A673 (cell line): ENCODE data around the gene CDK8.

Experiments used
- EZH2 ChIP-seq: fragments of 200-600 bp; sonication (generic); IDR thresholded peaks from 2 replicates; pipeline ENCODE4 v1.6.1; 2017; ENCODE audit warnings: borderline replicate concordance, low read depth, mild to moderate bottlenecking, mixed read lengths, antibody characterized with exemption, low read length; ENCODE audit not compliant: poor library complexity, severe bottlenecking
- TF ChIP-seq, protein P1 (sequence below): fragments of 300-800, 200-600 bp; sonication (generic); conservative IDR thresholded peaks from 2 replicates; pipeline ENCODE4 v1.5.1; 2017; ENCODE audit warnings: low read depth, mild to moderate bottlenecking, antibody characterized with exemption, low read length, moderate library complexity, mixed read lengths

DNA sequence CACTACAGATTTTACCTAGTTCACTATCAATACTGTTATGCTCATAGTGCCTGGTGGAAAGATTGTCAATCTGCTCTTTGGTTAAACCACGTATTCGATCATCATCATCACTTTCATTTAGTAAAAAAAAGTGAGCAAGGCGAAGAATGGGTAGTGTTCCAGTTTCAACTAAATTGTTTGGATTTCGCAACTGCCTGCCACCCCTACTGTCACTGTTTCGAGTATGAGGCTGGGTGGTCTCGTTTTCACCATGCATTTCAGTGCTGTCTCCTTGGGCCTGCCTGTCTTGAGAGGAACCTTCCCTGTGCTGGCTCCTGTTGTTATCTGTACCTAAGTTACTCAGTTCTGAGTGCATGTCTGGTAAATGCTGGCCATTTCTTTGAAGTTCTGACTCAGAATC, 39.9 kb upstream of the CDK8 start:
- TF ChIP-seq, protein P1, sequence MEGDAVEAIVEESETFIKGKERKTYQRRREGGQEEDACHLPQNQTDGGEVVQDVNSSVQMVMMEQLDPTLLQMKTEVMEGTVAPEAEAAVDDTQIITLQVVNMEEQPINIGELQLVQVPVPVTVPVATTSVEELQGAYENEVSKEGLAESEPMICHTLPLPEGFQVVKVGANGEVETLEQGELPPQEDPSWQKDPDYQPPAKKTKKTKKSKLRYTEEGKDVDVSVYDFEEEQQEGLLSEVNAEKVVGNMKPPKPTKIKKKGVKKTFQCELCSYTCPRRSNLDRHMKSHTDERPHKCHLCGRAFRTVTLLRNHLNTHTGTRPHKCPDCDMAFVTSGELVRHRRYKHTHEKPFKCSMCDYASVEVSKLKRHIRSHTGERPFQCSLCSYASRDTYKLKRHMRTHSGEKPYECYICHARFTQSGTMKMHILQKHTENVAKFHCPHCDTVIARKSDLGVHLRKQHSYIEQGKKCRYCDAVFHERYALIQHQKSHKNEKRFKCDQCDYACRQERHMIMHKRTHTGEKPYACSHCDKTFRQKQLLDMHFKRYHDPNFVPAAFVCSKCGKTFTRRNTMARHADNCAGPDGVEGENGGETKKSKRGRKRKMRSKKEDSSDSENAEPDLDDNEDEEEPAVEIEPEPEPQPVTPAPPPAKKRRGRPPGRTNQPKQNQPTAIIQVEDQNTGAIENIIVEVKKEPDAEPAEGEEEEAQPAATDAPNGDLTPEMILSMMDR = no peak
- TF ChIP-seq EZH2 = no peak
